H1 (cell line): ENCODE measurements around the gene GIMD1. TPM values are rescaled to one million over a fixed set of nuclear protein-coding genes. Genes with fewer than 3 reads are reported as not detected.

Experiments
- FOSL1 ChIP-seq: IDR thresholded peaks from 2 replicates; pipeline ENCODE4 v1.6.1; 2011; ENCODE audit warnings: mild to moderate bottlenecking, low read depth, low read length, moderate library complexity; ENCODE audit not compliant: insufficient read depth
- GTF2F1 ChIP-seq: IDR thresholded peaks from 2 replicates; pipeline ENCODE4 v1.6.1; 2012; ENCODE audit warnings: low read depth, low read length, improper control_type of control experiment, borderline replicate concordance
- KDM1A ChIP-seq: fragments of 200-600, 300-600 bp; sonication (generic); IDR thresholded peaks from 2 replicates; pipeline ENCODE4 v1.7.1; 2016; ENCODE audit warnings: mild to moderate bottlenecking, low read length, borderline replicate concordance
- PHF8 ChIP-seq: fragments of 200-600 bp; sonication (generic); conservative IDR thresholded peaks from 2 replicates; pipeline ENCODE4 v1.7.1; 2012; ENCODE audit warnings: low read depth, mild to moderate bottlenecking, inconsistent platforms, low read length, moderate library complexity
- SIX5 ChIP-seq: IDR thresholded peaks from 2 replicates; pipeline ENCODE4 v1.6.1; 2011; ENCODE audit warnings: mild to moderate bottlenecking, low read depth, low read length
- TCF12 ChIP-seq: IDR thresholded peaks from 2 replicates; pipeline ENCODE4 v1.6.1; 2011; ENCODE audit warnings: low read depth, mild to moderate bottlenecking, low read length
- TEAD4 ChIP-seq: IDR thresholded peaks from 2 replicates; pipeline ENCODE4 v1.6.1; 2012; ENCODE audit warnings: low read depth, low read length, inconsistent platforms, mixed read lengths
- polyA plus RNA-seq, 7 experiments: library from polyadenylated mRNA; depleted of rRNA in 3 of 7; stranded (reverse) in 5 of 7; unstranded in 2 of 7; fragments of >200 nt in 5 of 7; fragments of 200-250 nt in 2 of 7; gene quantifications; 1 replicate in 5 of 7; 2 replicates in 1 of 7; 4 replicates in 1 of 7; pipeline versions ENCODE4 v1.2.1 to v1.2.3, GENCODE V29; 2011 to 2013; ENCODE audit warnings: missing spikeins in 2 of 7, mixed read lengths in 2 of 7
- total RNA-seq: library from RNA; stranded (reverse); fragmentation: NEBNext Ultra II Directional; extraction: Animal tissue kit (Norgen Biotek cat#: 25700); gene quantifications from 2 replicates; pipeline ENCODE4 v1.2.1, GENCODE V29; 2021

Gene GIMD1
- total and polyA plus RNA-seq, 2 of the 8 experiments (the other 6 are each of a cell fraction or from before 2014, with no cell fraction given): not detected

- no peak for TF ChIP-seq SIX5
- TF ChIP-seq KDM1A: no peak
- TF ChIP-seq TCF12: no peak
- TF ChIP-seq TEAD4: no peak
- TF ChIP-seq GTF2F1: no peak
- TF ChIP-seq PHF8: no peak
- TF ChIP-seq FOSL1: no peak
- TF ChIP-seq, all 59 proteins: peak for 0
Observed at GRCh38 chr4:106370214-106370613, 1.6 kb upstream of the GIMD1 start (continued).
